CD4-positive, alpha-beta T cell (primary cell): ENCODE data around the gene CD7. TPM values are rescaled to one million over a fixed set of nuclear protein-coding genes. Genes with fewer than 3 reads are reported as not detected.
A peak's percentile ranks its signal among the peaks of the same experiment; 100 is the strongest.

Experiments used
- ATAC-seq: fragments of 200-7000 bp; cut with Tn5 transposase; one replicate; pipeline ENCODE4 v1.10.0; 2022; ENCODE audit warnings: mild to moderate bottlenecking; ENCODE audit not compliant: poor library complexity
- CTCF ChIA-PET: fragments of 350-600 bp; sonication (Branson Sonifier 250); formaldehyde crosslinking; loops from one replicate; lab custom pipeline; 2021; ENCODE audit warnings: antibody characterized with exemption, inconsistent platforms; lab: Charles Lee
- POLR2A ChIA-PET: fragments of 350-600 bp; sonication (Branson Sonifier 250); formaldehyde crosslinking; loops from one replicate; lab custom pipeline; 2021; ENCODE audit warnings: antibody characterized with exemption, inconsistent platforms; lab: Charles Lee
- DNase-seq, 14 experiments: peaks; one replicate each; pipeline ENCODE4 v3.0.0-alpha.2; 2013 to 2020; ENCODE audit warnings: mixed read lengths in 2 of 14
- H3K27ac ChIP-seq, 2 donors: one replicate each; pipeline versions ENCODE4 v1.5.1 to v1.7.0; 2013; ENCODE audit warnings: low read length in 2 of 2, low read depth in 1 of 2, mild to moderate bottlenecking in 1 of 2
- H3K27me3 ChIP-seq, 2 experiments: 1 replicate in 1 of 2; 2 replicates in 1 of 2; pipeline versions ENCODE4 v1.6.1 to v1.7.0; 2013; ENCODE audit warnings: low read length in 2 of 2, control low read depth in 1 of 2, mild to moderate bottlenecking in 1 of 2, moderate library complexity in 1 of 2; ENCODE audit not compliant: insufficient read depth in 2 of 2, control insufficient read depth in 1 of 2
- H3K36me3 ChIP-seq: one replicate; pipeline ENCODE4 v1.6.1; 2013; ENCODE audit warnings: low read length, control low read depth; ENCODE audit not compliant: insufficient read depth
- H3K4me1 ChIP-seq: one replicate; pipeline ENCODE4 v1.6.1; 2013; ENCODE audit warnings: low read length, control low read depth; ENCODE audit not compliant: insufficient read depth
- H3K4me3 ChIP-seq: one replicate; pipeline ENCODE4 v1.5.1; 2013; ENCODE audit warnings: mild to moderate bottlenecking, low read length, moderate library complexity
- H3K9me3 ChIP-seq, 2 experiments: 1 replicate in 1 of 2; 2 replicates in 1 of 2; pipeline versions ENCODE4 v1.6.1 to v1.7.0; 2013; ENCODE audit warnings: low read length in 2 of 2, mild to moderate bottlenecking in 2 of 2, control low read depth in 1 of 2, moderate library complexity in 1 of 2; ENCODE audit not compliant: control insufficient read depth in 1 of 2, insufficient read depth in 1 of 2
- H3K27ac Mint-ChIP-seq: one replicate; pipeline ENCODE4 v1.8.0; 2020; ENCODE audit warnings: mixed read lengths
- H3K27me3 Mint-ChIP-seq: one replicate; pipeline ENCODE4 v1.8.0; 2021; ENCODE audit warnings: mixed read lengths
- H3K36me3 Mint-ChIP-seq: one replicate; pipeline ENCODE4 v1.8.0; 2021; ENCODE audit warnings: low read depth, mixed read lengths
- H3K4me1 Mint-ChIP-seq: one replicate; pipeline ENCODE4 v1.8.0; 2021; ENCODE audit warnings: low read depth, mixed read lengths
- H3K4me3 Mint-ChIP-seq: one replicate; pipeline ENCODE4 v1.8.0; 2020; ENCODE audit warnings: mild to moderate bottlenecking, mixed read lengths
- H3K9me3 Mint-ChIP-seq: one replicate; pipeline ENCODE4 v1.8.0; 2020; ENCODE audit warnings: mixed read lengths
- CTCF ChIP-seq: fragments of 200-600 bp; IDR thresholded peaks from one replicate; pipeline ENCODE4 v1.8.0; 2022; ENCODE audit warnings: antibody characterized with exemption, mild to moderate bottlenecking
- intact Hi-C, 2 experiments: fragments of 100-400 bp; cut with DNase I in 1 of 2; cut with micrococcal nuclease in 1 of 2; formaldehyde crosslinking; loops; one replicate each; pipeline versions ENCODE4 v1.15.1 to v1.9.0; 2023 to 2025; cut with DNase I, micrococcal nuclease
- total RNA-seq, 174 experiments: library from RNA in 2 of 174; stranded (reverse) in 2 of 174; gene quantifications; one replicate each; pipeline ENCODE4 v1.2.3 and lab custom pipeline; 2021 to 2026

The CD7 gene
- total RNA-seq, 2 experiments from 2014 or later, result 225 to 234 TPM

DNA sequence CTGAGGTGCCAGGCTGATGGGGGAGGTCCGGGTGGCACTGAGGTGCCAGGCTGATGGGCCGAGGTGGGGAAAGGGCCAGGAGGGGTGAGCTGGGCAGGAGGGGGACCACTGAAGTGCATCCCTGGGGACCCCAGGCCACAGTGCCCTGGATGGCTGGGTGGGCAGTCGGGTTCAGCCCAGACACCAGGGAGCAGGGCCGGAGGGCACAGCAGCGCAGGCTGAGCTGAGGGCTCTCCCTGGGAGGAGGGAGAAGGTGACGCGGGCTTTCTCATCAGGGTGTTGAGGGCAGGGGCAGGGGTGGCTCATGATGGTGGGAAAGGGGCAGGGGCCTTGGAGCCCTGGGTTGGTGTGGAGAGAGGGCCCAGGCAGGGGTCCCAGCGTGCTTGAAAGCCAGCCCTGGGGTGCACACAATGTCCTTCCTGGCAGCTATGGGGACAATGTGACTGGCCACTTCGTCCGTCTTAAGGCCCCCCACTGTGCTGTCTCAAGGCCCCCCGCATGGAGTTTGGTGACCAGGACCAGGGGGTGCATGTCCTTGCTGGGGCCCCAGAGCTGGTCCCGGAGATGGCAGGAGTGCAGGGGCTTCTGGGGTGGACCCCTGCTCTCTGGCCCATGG, 16.0 kb downstream of the CD7 start:
- Mint-ChIP-seq H3K27ac (peak overlapping the region; percentile 100), H3K4me3 (peak overlapping the region; percentile 96), H3K27me3 (no peaks in the 10 kb centered on the region), H3K36me3 (peaks cover 14% of the 10 kb centered on the region), H3K4me1 (peaks cover 86% of the 10 kb centered on the region), H3K9me3 (no peaks in the 10 kb centered on the region)
- ATAC-seq, result no peak
- Histone ChIP-seq H3K36me3 (no peaks in the 10 kb centered on the region), H3K27me3 (no peaks in the 10 kb centered on the region), H3K4me3 (peak overlapping the region; percentile 52), H3K4me1 (peaks cover 99% of the 10 kb centered on the region), H3K9me3 (no peaks in the 10 kb centered on the region), H3K27ac (peak overlapping the region; percentile 62 to 70)
- TF ChIP-seq CTCF, result no peak
- POLR2A ChIA-PET, result interaction anchor here (0.7 to 8.9 kb wide), 9 partner anchors 9 to 271 kb away, joined by 3 to 157 read pairs (median 5); partner anchors contain the start of genes CD7 and SECTM1
- intact Hi-C loops, result loop anchor here in 1 of 2 experiments (1.0 to 5.0 kb wide), 2 partner anchors 15 to 44 kb away; no protein-coding TSS in a partner anchor
- CTCF ChIA-PET, result interaction anchor here (0.8 to 3.3 kb wide), 10 partner anchors 10 to 123 kb away, joined by 3 to 16 read pairs (median 5); partner anchors contain the start of gene CD7
- DNase-seq, result peak in 1 of 14 experiments; percentile 36

DNA sequence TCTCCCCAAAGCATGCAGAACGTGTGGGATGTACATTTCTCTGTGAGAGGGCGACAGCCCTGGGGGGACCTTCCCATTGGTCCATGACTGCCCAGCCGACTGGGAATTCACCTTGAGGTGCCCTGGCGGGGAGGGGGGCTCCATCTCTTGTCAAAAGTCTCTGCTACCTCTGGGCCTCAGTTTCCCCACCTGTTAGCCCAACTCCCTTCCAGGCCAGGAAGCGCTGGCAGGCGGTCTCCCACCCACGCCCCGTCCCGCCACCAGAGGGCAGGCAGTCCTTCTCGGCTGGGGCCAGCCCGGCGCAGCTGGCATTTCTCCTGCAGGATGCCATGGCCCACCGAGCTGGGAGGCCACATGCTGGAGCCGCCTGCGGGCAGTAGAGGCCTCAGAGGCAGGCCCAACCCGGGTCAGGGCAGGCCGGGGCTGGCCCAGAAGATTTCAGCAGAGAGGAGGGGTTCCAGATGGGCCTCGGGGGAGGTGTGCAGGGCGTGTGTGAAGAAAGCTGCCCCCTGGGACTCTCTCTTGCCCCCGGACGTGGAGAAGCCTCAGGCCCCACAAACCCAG, 16.6 kb downstream of the CD7 start:
- no peaks in the 10 kb centered on the region for H3K27me3 Mint-ChIP-seq
- H3K36me3 Mint-ChIP-seq, result peaks cover 14% of the 10 kb centered on the region
- TF ChIP-seq CTCF, result peak; percentile 82
- H3K4me3 Mint-ChIP-seq, result peak overlapping the region; percentile 96
- Histone ChIP-seq H3K4me1 (peaks cover 96% of the 10 kb centered on the region), H3K9me3 (no peaks in the 10 kb centered on the region), H3K27me3 (no peaks in the 10 kb centered on the region), H3K36me3 (no peaks in the 10 kb centered on the region), H3K4me3 (peak overlapping the region; percentile 5), H3K27ac (peak overlapping the region in 1 of 2 donors; percentile 70)
- POLR2A ChIA-PET, result interaction anchor here (1.1 to 8.9 kb wide), 5 partner anchors 8 to 270 kb away, joined by 4 to 157 read pairs (median 5); partner anchors contain the start of gene CD7
- ATAC-seq, result no peak
- intact Hi-C loops, result loop anchor here (1.0 to 5.0 kb wide), 4 partner anchors 16 to 43 kb away; partner anchors contain the start of gene CD7 (in 1 of the 2)
- peak overlapping the region; percentile 100 for H3K27ac Mint-ChIP-seq
- H3K9me3 Mint-ChIP-seq, result no peaks in the 10 kb centered on the region
- peaks cover 85% of the 10 kb centered on the region for H3K4me1 Mint-ChIP-seq
- DNase-seq, result peak in 13 of 14 experiments; percentile 54 to 84 (median 70)
- CTCF ChIA-PET, result interaction anchor here (0.8 to 3.3 kb wide), 11 partner anchors 11 to 270 kb away, joined by 3 to 16 read pairs (median 5); partner anchors contain the start of gene CD7

GRCh38 chr17:82300228-82300627, 17.2 kb downstream of the CD7 start:
- no peak for TF ChIP-seq CTCF
- H3K4me1 Mint-ChIP-seq, result peaks cover 85% of the 10 kb centered on the region
- peak overlapping the region; percentile 96 for H3K4me3 Mint-ChIP-seq
- peaks cover 90% of the 10 kb centered on the region for H3K4me1 ChIP-seq
- H3K27ac Mint-ChIP-seq, result peak overlapping the region; percentile 100
- no peaks in the 10 kb centered on the region for H3K27me3 Mint-ChIP-seq
- no peaks in the 10 kb centered on the region for H3K9me3 ChIP-seq
- DNase-seq (no peak), ATAC-seq (no peak)
- intact Hi-C loops, result loop anchor here (1.0 to 5.0 kb wide), 3 partner anchors 17 to 43 kb away; partner anchors contain the start of gene CD7 (in 1 of the 2)
- no peak overlapping the region for H3K4me3 ChIP-seq
- peak overlapping the region in 1 of 2 donors; percentile 70 for H3K27ac ChIP-seq
- H3K9me3 Mint-ChIP-seq, result no peaks in the 10 kb centered on the region
- H3K36me3 ChIP-seq, result no peaks in the 10 kb centered on the region
- H3K27me3 ChIP-seq, result no peaks in the 10 kb centered on the region
- CTCF ChIA-PET, result interaction anchor here (1.1 to 3.3 kb wide), 10 partner anchors 11 to 270 kb away, joined by 3 to 16 read pairs (median 5); partner anchors contain the start of gene CD7
- peaks cover 14% of the 10 kb centered on the region for H3K36me3 Mint-ChIP-seq
- POLR2A ChIA-PET, result interaction anchor here (1.1 to 8.9 kb wide), 5 partner anchors 7 to 269 kb away, joined by 4 to 157 read pairs (median 5); partner anchors contain the start of gene CD7
